CD4-positive, alpha-beta T cell (primary cell): ENCODE measurements around the gene EIPR1. TPM values are rescaled to one million over a fixed set of nuclear protein-coding genes. Genes with fewer than 3 reads are reported as not detected.

ENCODE experiments used
- ATAC-seq: fragments of 200-7000 bp; cut with Tn5 transposase; one replicate; pipeline ENCODE4 v1.10.0; 2022; ENCODE audit warnings: mild to moderate bottlenecking; ENCODE audit not compliant: poor library complexity
- CTCF ChIA-PET: fragments of 350-600 bp; sonication (Branson Sonifier 250); formaldehyde crosslinking; loops from one replicate; lab custom pipeline; 2021; ENCODE audit warnings: antibody characterized with exemption, inconsistent platforms; lab: Charles Lee
- POLR2A ChIA-PET: fragments of 350-600 bp; sonication (Branson Sonifier 250); formaldehyde crosslinking; loops from one replicate; lab custom pipeline; 2021; ENCODE audit warnings: antibody characterized with exemption, inconsistent platforms; lab: Charles Lee
- DNase-seq, 14 experiments: peaks; one replicate each; pipeline ENCODE4 v3.0.0-alpha.2; 2013 to 2020; ENCODE audit warnings: mixed read lengths in 2 of 14
- H3K27ac ChIP-seq, 2 donors: one replicate each; pipeline versions ENCODE4 v1.5.1 to v1.7.0; 2013; ENCODE audit warnings: low read length in 2 of 2, low read depth in 1 of 2, mild to moderate bottlenecking in 1 of 2
- H3K27me3 ChIP-seq, 2 experiments: 1 replicate in 1 of 2; 2 replicates in 1 of 2; pipeline versions ENCODE4 v1.6.1 to v1.7.0; 2013; ENCODE audit warnings: low read length in 2 of 2, control low read depth in 1 of 2, mild to moderate bottlenecking in 1 of 2, moderate library complexity in 1 of 2; ENCODE audit not compliant: insufficient read depth in 2 of 2, control insufficient read depth in 1 of 2
- H3K36me3 ChIP-seq: one replicate; pipeline ENCODE4 v1.6.1; 2013; ENCODE audit warnings: low read length, control low read depth; ENCODE audit not compliant: insufficient read depth
- H3K4me1 ChIP-seq: one replicate; pipeline ENCODE4 v1.6.1; 2013; ENCODE audit warnings: low read length, control low read depth; ENCODE audit not compliant: insufficient read depth
- H3K4me3 ChIP-seq: one replicate; pipeline ENCODE4 v1.5.1; 2013; ENCODE audit warnings: mild to moderate bottlenecking, low read length, moderate library complexity
- H3K9me3 ChIP-seq, 2 experiments: 1 replicate in 1 of 2; 2 replicates in 1 of 2; pipeline versions ENCODE4 v1.6.1 to v1.7.0; 2013; ENCODE audit warnings: low read length in 2 of 2, mild to moderate bottlenecking in 2 of 2, control low read depth in 1 of 2, moderate library complexity in 1 of 2; ENCODE audit not compliant: control insufficient read depth in 1 of 2, insufficient read depth in 1 of 2
- H3K27ac Mint-ChIP-seq: one replicate; pipeline ENCODE4 v1.8.0; 2020; ENCODE audit warnings: mixed read lengths
- H3K27me3 Mint-ChIP-seq: one replicate; pipeline ENCODE4 v1.8.0; 2021; ENCODE audit warnings: mixed read lengths
- H3K36me3 Mint-ChIP-seq: one replicate; pipeline ENCODE4 v1.8.0; 2021; ENCODE audit warnings: low read depth, mixed read lengths
- H3K4me1 Mint-ChIP-seq: one replicate; pipeline ENCODE4 v1.8.0; 2021; ENCODE audit warnings: low read depth, mixed read lengths
- H3K4me3 Mint-ChIP-seq: one replicate; pipeline ENCODE4 v1.8.0; 2020; ENCODE audit warnings: mild to moderate bottlenecking, mixed read lengths
- H3K9me3 Mint-ChIP-seq: one replicate; pipeline ENCODE4 v1.8.0; 2020; ENCODE audit warnings: mixed read lengths
- CTCF ChIP-seq: fragments of 200-600 bp; IDR thresholded peaks from one replicate; pipeline ENCODE4 v1.8.0; 2022; ENCODE audit warnings: antibody characterized with exemption, mild to moderate bottlenecking
- intact Hi-C, 2 experiments: fragments of 100-400 bp; cut with DNase I in 1 of 2; cut with micrococcal nuclease in 1 of 2; formaldehyde crosslinking; loops; one replicate each; pipeline versions ENCODE4 v1.15.1 to v1.9.0; 2023 to 2025; cut with DNase I, micrococcal nuclease
- total RNA-seq, 174 experiments: library from RNA in 2 of 174; stranded (reverse) in 2 of 174; gene quantifications; one replicate each; pipeline ENCODE4 v1.2.3 and lab custom pipeline; 2021 to 2026

EIPR1 gene
- total RNA-seq, 2 experiments from 2014 or later = 11.0 to 12.4 TPM

GRCh38 chr2:3294493-3294892 lies 83.1 kb downstream of the EIPR1 start:
- Mint-ChIP-seq H3K27ac (no peak overlapping the region), H3K36me3 (peaks cover 17% of the 10 kb centered on the region), H3K27me3 (no peaks in the 10 kb centered on the region), H3K4me3 (no peak overlapping the region), H3K4me1 (peaks cover 18% of the 10 kb centered on the region), H3K9me3 (no peaks in the 10 kb centered on the region)
- Histone ChIP-seq H3K4me3 (no peak overlapping the region), H3K27ac (no peak overlapping the region), H3K9me3 (peaks cover 0 to 5% of the 10 kb centered on the region in 2 experiments), H3K36me3 (peaks cover 11% of the 10 kb centered on the region), H3K27me3 (no peaks in the 10 kb centered on the region), H3K4me1 (peaks cover 3% of the 10 kb centered on the region)
- no peak for ATAC-seq
- no peak for DNase-seq
- POLR2A ChIA-PET = no interaction called here
- CTCF ChIA-PET = no interaction called here
- no peak for TF ChIP-seq CTCF
- intact Hi-C loops = no loop called here

- Histone ChIP-seq H3K9me3 (peaks cover 0 to 5% of the 10 kb centered on the region in 2 experiments), H3K36me3 (peaks cover 13% of the 10 kb centered on the region), H3K4me1 (peaks cover 3% of the 10 kb centered on the region), H3K27me3 (no peaks in the 10 kb centered on the region), H3K4me3 (no peak overlapping the region), H3K27ac (no peak overlapping the region)
- no peak for TF ChIP-seq CTCF
- CTCF ChIA-PET = interaction anchor here (1.1 kb wide), 1 partner anchor 10 kb away, joined by 4 read pairs; no protein-coding TSS in a partner anchor
- no peaks in the 10 kb centered on the region for H3K9me3 Mint-ChIP-seq
- no peak overlapping the region for H3K27ac Mint-ChIP-seq
- POLR2A ChIA-PET = interaction anchor here (0.6 kb wide), 1 partner anchor 18 kb away, joined by 3 read pairs; no protein-coding TSS in a partner anchor
- peaks cover 18% of the 10 kb centered on the region for H3K4me1 Mint-ChIP-seq
- H3K36me3 Mint-ChIP-seq = peaks cover 17% of the 10 kb centered on the region
- no peak overlapping the region for H3K4me3 Mint-ChIP-seq
- intact Hi-C loops = no loop called here
- DNase-seq = no peak
- no peaks in the 10 kb centered on the region for H3K27me3 Mint-ChIP-seq
- no peak for ATAC-seq
Measured at GRCh38 chr2:3294069-3294468, 83.5 kb downstream of the EIPR1 start.

- no peak overlapping the region for H3K4me3 ChIP-seq
- H3K36me3 ChIP-seq = peaks cover 5% of the 10 kb centered on the region
- no peak overlapping the region for H3K4me3 Mint-ChIP-seq
- ATAC-seq = no peak
- H3K36me3 Mint-ChIP-seq = peaks cover 9% of the 10 kb centered on the region
- H3K9me3 ChIP-seq = peaks cover 0 to 11% of the 10 kb centered on the region in 2 experiments
- intact Hi-C loops = no loop called here
- no peak for DNase-seq
- peaks cover 15% of the 10 kb centered on the region for H3K4me1 Mint-ChIP-seq
- no peaks in the 10 kb centered on the region for H3K27me3 Mint-ChIP-seq
- TF ChIP-seq CTCF = no peak
- H3K27me3 ChIP-seq = no peaks in the 10 kb centered on the region
- H3K9me3 Mint-ChIP-seq = no peaks in the 10 kb centered on the region
- ChIA-PET POLR2A (no interaction called here), CTCF (interaction anchor here (1.1 kb wide), 1 partner anchor 10 kb away, joined by 4 read pairs; no protein-coding TSS in a partner anchor)
- H3K4me1 ChIP-seq = peaks cover 3% of the 10 kb centered on the region
- no peak overlapping the region for H3K27ac ChIP-seq
- H3K27ac Mint-ChIP-seq = no peak overlapping the region
Measured at GRCh38 chr2:3293221-3293620, 84.4 kb downstream of the EIPR1 start.
